ENCODE data around the gene MYBPC3.

GRCh38 chr11:47390422-47390760 is 37.9 kb upstream of the MYBPC3 start:
- no peak for TF ChIP-seq CTCF (IDR thresholded peaks at IDR 0.05; ENCODE audit: borderline replicate concordance, extremely low read depth, low read length, poor library complexity, severe bottlenecking)
- no peak for TF ChIP-seq EZH2 (IDR thresholded peaks at IDR 0.05; ENCODE audit: borderline replicate concordance, low read depth, low read length, severe bottlenecking)

Measured in DND-41 (cell line).